ENCODE results near the gene PNPLA6.

The PNPLA6 gene

DNA sequence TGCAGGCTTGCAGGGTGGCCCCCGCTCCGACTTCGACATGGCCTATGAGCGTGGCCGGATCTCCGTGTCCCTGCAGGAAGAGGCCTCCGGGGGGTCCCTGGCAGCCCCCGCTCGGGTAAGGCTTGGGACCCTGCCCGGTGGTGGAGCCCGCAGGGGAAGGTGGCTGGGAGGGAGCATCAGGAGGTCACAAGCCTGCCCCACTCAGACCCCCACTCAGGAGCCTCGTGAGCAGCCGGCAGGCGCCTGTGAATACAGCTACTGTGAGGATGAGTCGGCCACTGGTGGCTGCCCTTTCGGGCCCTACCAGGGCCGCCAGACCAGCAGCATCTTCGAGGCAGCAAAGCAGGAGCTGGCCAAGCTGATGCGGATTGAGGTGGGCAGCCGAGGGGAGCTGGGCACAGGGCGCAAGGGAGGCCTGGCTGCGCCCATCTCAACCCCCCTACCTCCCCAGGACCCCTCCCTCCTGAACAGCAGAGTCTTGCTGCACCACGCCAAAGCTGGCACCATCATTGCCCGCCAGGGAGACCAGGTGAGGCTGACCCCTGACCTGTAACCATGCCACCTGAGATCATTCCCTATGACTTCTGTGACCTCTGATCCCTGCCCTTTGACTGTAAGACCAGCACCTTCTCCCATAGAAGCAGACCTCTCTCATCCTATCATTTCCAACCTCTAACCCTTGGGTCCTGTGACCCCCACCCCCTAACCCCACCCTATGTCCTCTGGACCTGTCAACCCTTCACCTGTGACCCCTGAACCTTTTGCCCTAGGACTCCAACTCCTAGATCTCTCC lies 7.2 kb downstream of the PNPLA6 start:
- Mint-ChIP-seq H3K4me3 (no peak overlapping the region), H3K4me1 (peaks cover 10% of the 10 kb centered on the region), H3K36me3 (ENCODE audit: insufficient read depth) (peaks cover 18% of the 10 kb centered on the region), H3K27ac (ENCODE audit: low read depth) (peak overlapping the region; percentile 4), H3K27me3 (no peaks in the 10 kb centered on the region), H3K9me3 (no peaks in the 10 kb centered on the region)
- no peak for DNase-seq (ENCODE audit: low spot score in 2 of 2)
- no peak for ATAC-seq (replicated peaks; ENCODE audit: extremely low read depth, poor library complexity, severe bottlenecking)

DNA sequence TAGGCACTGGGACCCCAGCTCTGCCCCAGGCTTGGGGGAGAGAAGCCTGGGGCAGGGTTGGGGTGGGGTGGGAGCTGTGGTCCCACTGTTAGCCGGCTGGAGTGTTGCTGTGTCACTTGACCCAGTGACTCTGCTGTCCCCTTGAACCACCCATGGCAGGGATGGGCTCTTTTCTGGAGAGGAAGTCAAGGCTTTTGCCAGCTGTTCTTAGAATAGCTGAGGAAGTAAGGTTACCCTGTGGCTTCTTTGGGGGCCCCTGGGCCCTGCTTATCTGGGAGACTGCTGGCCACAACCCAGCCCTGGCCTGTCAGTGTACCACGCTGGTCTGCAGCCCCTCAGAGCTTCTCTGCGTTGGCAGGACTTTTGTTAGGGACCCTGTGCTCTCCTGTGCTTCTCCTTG lies 9.1 kb downstream of the PNPLA6 start:
- H3K4me3 Mint-ChIP-seq: no peak overlapping the region
- peaks cover 15% of the 10 kb centered on the region for H3K36me3 Mint-ChIP-seq (ENCODE audit: insufficient read depth)
- no peak for DNase-seq (ENCODE audit: low spot score in 2 of 2)
- peaks cover 10% of the 10 kb centered on the region for H3K4me1 Mint-ChIP-seq
- no peaks in the 10 kb centered on the region for H3K27me3 Mint-ChIP-seq
- H3K9me3 Mint-ChIP-seq: no peaks in the 10 kb centered on the region
- peak overlapping the region; percentile 3 for H3K27ac Mint-ChIP-seq (ENCODE audit: low read depth)
- no peak for ATAC-seq (replicated peaks; ENCODE audit: extremely low read depth, poor library complexity, severe bottlenecking)

DNA sequence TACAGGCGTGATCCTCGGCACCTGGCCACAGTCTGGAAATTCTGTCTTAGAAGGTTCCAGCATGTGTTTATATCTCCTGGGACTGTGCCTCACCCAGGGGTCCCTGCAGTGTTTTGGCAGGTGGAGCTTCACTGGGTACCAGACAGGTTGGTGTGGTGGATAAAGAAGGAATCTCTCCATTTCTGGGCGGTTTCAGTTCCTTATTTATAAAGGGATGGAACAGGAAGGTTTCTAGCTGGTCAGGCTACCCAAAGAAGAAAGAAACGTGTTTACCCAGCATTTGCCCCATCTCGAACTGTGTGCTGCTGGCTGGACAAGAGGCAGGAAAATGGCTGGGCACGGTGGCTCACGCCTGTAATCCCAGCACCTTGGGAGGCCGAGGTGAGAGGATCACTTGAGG lies 9.8 kb downstream of the PNPLA6 start:
- no peaks in the 10 kb centered on the region for H3K27me3 Mint-ChIP-seq
- H3K4me1 Mint-ChIP-seq: peaks cover 7% of the 10 kb centered on the region
- no peak overlapping the region for H3K4me3 Mint-ChIP-seq
- ATAC-seq (replicated peaks; ENCODE audit: extremely low read depth, poor library complexity, severe bottlenecking) (no peak), DNase-seq (ENCODE audit: low spot score in 2 of 2) (no peak)
- no peaks in the 10 kb centered on the region for H3K9me3 Mint-ChIP-seq
- no peak overlapping the region for H3K27ac Mint-ChIP-seq (ENCODE audit: low read depth)
- peaks cover 17% of the 10 kb centered on the region for H3K36me3 Mint-ChIP-seq (ENCODE audit: insufficient read depth)

DNA sequence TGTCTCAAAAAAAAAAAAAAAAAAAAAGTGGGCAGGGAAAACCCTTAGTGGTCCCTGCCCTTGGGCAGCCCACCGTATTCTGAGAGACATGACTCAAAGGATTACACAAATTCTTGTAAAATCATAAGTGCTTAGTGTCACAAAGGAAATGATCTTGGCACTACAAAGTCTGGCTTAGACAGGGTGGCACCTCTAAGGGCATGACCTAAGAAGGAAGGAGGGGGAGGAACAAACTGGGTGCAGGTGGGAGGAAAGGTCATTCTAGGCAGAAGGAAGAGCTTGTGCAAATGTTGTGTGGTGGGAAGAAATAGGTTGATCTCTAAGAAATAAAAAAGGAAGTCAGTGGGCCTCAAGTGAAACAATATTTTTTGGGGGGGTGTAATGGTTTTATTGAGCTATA lies 10.4 kb downstream of the PNPLA6 start:
- Mint-ChIP-seq H3K4me3 (no peak overlapping the region), H3K36me3 (ENCODE audit: insufficient read depth) (peaks cover 18% of the 10 kb centered on the region)

DNA sequence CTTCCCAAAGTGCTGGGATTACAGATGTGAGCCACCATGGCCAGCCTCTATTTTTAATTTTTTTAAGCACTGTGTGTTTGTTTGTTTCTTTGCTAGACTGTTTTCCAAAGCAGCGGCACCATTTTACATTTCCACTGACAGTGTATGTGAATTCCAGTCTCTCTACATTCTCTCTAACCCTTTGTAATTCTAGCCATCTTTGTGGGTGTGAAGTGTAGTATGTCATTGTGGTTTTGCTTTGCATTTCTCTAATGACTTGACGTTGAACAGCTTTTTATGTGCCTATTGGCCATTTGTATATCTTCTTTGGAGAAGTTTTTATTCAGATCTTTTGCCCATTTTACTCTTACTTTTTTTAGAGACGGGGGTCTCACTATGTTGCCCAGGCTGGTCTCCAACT lies 11.6 kb downstream of the PNPLA6 start:
- DNase-seq (ENCODE audit: low spot score in 2 of 2) (no peak), ATAC-seq (replicated peaks; ENCODE audit: extremely low read depth, poor library complexity, severe bottlenecking) (no peak)
- H3K4me3 Mint-ChIP-seq: no peak overlapping the region
- H3K27me3 Mint-ChIP-seq: no peaks in the 10 kb centered on the region
- no peak overlapping the region for H3K27ac Mint-ChIP-seq (ENCODE audit: low read depth)
- no peaks in the 10 kb centered on the region for H3K9me3 Mint-ChIP-seq
- H3K36me3 Mint-ChIP-seq (ENCODE audit: insufficient read depth): peaks cover 18% of the 10 kb centered on the region
- H3K4me1 Mint-ChIP-seq: peaks cover 6% of the 10 kb centered on the region

More for the DNA sequence above, 10.4 kb downstream of the PNPLA6 start:
- no peaks in the 10 kb centered on the region for H3K27me3 Mint-ChIP-seq
- ATAC-seq (replicated peaks; ENCODE audit: extremely low read depth, poor library complexity, severe bottlenecking) (no peak), DNase-seq (ENCODE audit: low spot score in 2 of 2) (no peak)
- peak overlapping the region; percentile 3 for H3K27ac Mint-ChIP-seq (ENCODE audit: low read depth)
- no peaks in the 10 kb centered on the region for H3K9me3 Mint-ChIP-seq
- peaks cover 6% of the 10 kb centered on the region for H3K4me1 Mint-ChIP-seq

DNA sequence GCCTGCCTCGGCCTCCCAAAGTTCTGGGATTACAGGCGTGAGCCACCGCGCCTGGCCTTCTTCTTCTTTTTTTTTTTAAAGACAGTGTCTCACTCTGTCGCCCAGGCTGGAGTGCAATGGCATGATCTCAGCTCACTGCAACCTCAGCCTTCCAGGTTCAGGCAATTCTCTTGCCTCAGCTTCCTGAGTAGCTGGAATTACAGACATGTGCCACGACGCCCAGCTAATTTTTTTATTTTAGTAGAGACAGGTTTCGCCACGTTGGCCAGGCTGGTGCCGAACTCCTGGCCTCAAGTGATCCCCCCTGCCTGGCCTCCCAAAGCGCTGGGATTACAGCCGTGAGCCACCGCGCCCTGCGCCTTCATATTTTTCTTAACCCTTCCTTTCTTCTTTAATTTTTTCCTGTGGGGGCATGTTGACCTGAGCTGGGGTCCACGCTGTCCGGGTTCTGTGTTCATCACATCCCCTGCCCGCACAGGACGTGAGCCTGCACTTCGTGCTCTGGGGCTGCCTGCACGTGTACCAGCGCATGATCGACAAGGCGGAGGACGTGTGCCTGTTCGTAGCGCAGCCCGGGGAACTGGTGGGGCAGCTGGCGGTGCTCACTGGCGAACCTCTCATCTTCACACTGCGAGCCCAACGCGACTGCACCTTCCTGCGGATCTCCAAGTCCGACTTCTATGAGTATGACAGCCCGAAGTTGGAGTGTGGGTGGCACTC lies 14.1 kb downstream of the PNPLA6 start:
- Mint-ChIP-seq H3K36me3 (ENCODE audit: insufficient read depth) (peaks cover 14% of the 10 kb centered on the region), H3K27me3 (no peaks in the 10 kb centered on the region), H3K27ac (ENCODE audit: low read depth) (no peak overlapping the region), H3K4me3 (no peak overlapping the region), H3K4me1 (peaks cover 6% of the 10 kb centered on the region), H3K9me3 (no peaks in the 10 kb centered on the region)
- DNase-seq (ENCODE audit: low spot score in 2 of 2): no peak
- ATAC-seq (replicated peaks; ENCODE audit: extremely low read depth, poor library complexity, severe bottlenecking): no peak

DNA sequence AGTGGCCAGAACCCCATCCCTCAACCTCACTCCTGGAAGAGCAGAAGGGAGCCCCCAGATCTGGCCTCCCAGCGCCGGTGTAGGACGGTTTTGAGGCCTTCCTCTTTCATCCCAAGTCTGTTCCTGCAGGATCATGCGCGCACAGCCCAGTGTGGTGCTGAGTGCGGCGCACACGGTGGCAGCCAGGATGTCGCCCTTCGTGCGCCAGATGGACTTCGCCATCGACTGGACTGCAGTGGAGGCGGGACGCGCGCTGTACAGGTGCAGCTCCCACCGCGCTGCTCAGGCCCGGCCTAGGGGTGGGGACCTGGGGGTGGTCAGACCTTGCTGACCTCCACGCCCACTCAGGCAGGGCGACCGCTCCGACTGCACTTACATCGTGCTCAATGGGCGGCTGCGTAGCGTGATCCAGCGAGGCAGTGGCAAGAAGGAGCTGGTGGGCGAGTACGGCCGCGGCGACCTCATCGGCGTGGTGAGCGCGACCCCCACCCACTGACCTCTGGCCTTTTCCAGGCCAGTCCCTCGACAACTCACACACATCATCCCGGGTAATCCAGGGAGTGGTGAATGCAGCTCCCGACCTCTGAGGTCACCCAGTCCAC lies 14.8 kb downstream of the PNPLA6 start:
- Mint-ChIP-seq H3K9me3 (no peaks in the 10 kb centered on the region), H3K4me3 (no peak overlapping the region), H3K27ac (ENCODE audit: low read depth) (no peak overlapping the region), H3K4me1 (peaks cover 6% of the 10 kb centered on the region), H3K36me3 (ENCODE audit: insufficient read depth) (peaks cover 15% of the 10 kb centered on the region), H3K27me3 (no peaks in the 10 kb centered on the region)
- DNase-seq (ENCODE audit: low spot score in 2 of 2): no peak
- no peak for ATAC-seq (replicated peaks; ENCODE audit: extremely low read depth, poor library complexity, severe bottlenecking)

DNA sequence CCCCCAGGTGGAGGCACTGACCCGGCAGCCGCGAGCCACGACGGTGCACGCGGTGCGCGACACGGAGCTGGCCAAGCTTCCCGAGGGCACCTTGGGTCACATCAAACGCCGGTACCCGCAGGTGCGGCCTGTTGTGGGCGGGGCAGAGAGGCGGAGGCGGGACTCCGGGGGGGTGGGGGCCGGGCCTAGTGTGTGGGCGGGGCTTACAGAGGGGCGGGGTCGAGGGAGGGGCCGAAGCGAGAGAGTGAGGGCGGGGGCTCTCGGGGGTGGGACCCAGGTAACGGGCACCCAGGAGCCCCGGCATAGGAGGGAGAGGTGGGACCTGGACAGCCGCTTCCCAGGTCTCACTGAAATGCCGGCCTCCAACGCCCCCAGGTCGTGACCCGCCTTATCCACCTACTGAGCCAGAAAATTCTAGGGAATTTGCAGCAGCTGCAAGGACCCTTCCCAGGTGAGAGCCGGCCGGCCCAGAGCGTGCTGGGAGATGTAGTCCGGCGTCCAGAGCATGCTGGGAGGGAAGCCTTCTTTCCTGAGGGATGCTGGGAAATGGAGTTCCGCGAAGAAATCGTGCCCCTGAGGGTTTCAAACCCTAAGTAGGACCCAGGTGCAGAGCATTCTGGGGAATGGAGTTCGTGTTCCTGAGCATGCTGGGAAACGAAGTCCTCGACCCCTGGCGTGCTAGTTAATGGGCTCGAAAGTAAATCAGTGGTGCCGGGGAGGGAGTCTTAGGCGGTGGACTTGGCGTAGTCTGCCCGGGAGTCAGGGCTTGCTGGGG lies 15.7 kb downstream of the PNPLA6 start:
- ATAC-seq (replicated peaks; ENCODE audit: extremely low read depth, poor library complexity, severe bottlenecking) (no peak), DNase-seq (ENCODE audit: low spot score in 2 of 2) (no peak)
- H3K27ac Mint-ChIP-seq (ENCODE audit: low read depth): no peak overlapping the region
- peaks cover 12% of the 10 kb centered on the region for H3K36me3 Mint-ChIP-seq (ENCODE audit: insufficient read depth)
- H3K27me3 Mint-ChIP-seq: no peaks in the 10 kb centered on the region
- peaks cover under 1% of the 10 kb centered on the region for H3K4me1 Mint-ChIP-seq
- no peaks in the 10 kb centered on the region for H3K9me3 Mint-ChIP-seq
- no peak overlapping the region for H3K4me3 Mint-ChIP-seq

DNA sequence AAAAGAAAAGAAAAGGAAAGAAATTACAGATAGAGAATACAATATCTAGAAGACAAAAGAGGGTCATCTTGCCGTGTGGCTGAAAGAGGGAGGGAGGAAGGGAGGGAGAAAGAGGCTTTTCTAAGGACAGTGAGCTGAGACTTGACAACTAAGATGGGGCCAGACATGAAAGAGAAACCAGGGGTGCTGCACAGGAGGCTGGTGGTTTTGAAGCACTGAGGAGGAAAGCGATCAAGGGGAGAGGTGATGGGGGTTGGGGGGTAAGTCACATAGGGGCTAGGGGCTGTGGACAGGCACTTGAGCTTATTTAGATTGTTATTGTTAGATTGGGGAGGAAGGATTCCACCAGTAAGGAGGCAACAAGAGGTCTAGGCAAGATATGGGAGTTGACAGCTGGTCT lies 17.3 kb downstream of the PNPLA6 start:
- no peak for DNase-seq (ENCODE audit: low spot score in 2 of 2)
- Mint-ChIP-seq H3K4me3 (no peak overlapping the region), H3K27ac (ENCODE audit: low read depth) (no peak overlapping the region), H3K36me3 (ENCODE audit: insufficient read depth) (peaks cover 15% of the 10 kb centered on the region), H3K27me3 (no peaks in the 10 kb centered on the region), H3K4me1 (no peaks in the 10 kb centered on the region), H3K9me3 (no peaks in the 10 kb centered on the region)
- no peak for ATAC-seq (replicated peaks; ENCODE audit: extremely low read depth, poor library complexity, severe bottlenecking)

DNA sequence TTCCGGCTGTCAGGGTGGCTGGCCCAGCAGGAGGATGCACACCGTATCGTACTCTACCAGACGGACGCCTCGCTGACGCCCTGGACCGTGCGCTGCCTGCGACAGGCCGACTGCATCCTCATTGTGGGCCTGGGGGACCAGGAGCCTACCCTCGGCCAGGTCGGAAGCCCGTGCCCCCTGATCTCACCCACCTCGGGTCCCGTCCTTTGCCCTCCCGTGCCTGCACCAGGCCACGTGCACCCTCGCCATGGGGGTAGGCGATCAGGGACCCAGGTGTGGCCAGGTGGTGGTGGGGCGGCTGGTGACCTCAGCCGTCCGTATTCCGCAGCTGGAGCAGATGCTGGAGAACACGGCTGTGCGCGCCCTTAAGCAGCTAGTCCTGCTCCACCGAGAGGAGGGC lies 19.0 kb downstream of the PNPLA6 start:
- ATAC-seq (replicated peaks; ENCODE audit: extremely low read depth, poor library complexity, severe bottlenecking): no peak
- no peaks in the 10 kb centered on the region for H3K27me3 Mint-ChIP-seq
- DNase-seq (ENCODE audit: low spot score in 2 of 2): no peak
- H3K36me3 Mint-ChIP-seq (ENCODE audit: insufficient read depth): peaks cover 22% of the 10 kb centered on the region
- H3K27ac Mint-ChIP-seq (ENCODE audit: low read depth): no peak overlapping the region
- H3K4me3 Mint-ChIP-seq: no peak overlapping the region
- H3K4me1 Mint-ChIP-seq: no peaks in the 10 kb centered on the region
- no peaks in the 10 kb centered on the region for H3K9me3 Mint-ChIP-seq

DNA sequence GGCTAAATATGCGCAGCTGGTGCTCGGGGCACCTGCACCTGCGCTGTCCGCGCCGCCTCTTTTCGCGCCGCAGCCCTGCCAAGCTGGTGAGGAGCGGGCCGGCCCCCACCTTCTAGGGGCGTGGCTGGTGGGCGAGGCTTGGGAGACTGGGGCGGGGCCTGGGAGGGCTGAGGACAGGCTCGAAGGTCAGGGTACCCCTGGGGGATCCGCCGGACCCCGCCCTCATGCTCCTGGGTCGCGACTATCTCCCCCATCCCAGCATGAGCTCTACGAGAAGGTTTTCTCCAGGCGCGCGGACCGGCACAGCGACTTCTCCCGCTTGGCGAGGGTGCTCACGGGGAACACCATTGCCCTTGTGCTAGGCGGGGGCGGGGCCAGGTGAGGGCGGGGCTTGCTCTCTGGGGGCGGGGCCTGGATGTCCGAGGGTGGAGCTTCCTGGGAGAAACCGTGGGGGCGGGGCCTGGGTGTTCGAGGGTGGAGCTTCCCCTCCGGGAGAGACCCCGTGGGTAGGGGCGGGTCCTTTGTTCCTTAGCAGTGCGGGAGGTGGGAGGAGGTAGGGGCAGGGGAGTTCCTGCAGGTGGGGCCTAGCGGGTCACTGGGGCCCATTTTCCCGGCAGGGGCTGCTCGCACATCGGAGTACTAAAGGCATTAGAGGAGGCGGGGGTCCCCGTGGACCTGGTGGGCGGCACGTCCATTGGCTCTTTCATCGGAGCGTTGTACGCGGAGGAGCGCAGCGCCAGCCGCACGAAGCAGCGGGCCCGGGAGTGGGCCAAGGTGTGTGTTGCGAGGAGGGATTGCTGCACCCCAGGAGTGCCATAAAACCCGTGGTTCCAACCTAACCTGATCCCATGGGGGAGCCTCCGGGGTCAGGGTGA lies 19.7 kb downstream of the PNPLA6 start:
- peaks cover 18% of the 10 kb centered on the region for H3K36me3 Mint-ChIP-seq (ENCODE audit: insufficient read depth)

More for the DNA sequence above, 19.7 kb downstream of the PNPLA6 start:
- H3K27me3 Mint-ChIP-seq: no peaks in the 10 kb centered on the region
- no peaks in the 10 kb centered on the region for H3K9me3 Mint-ChIP-seq
- no peaks in the 10 kb centered on the region for H3K4me1 Mint-ChIP-seq
- DNase-seq (ENCODE audit: low spot score in 2 of 2): no peak
- no peak overlapping the region for H3K27ac Mint-ChIP-seq (ENCODE audit: low read depth)
- no peak for ATAC-seq (replicated peaks; ENCODE audit: extremely low read depth, poor library complexity, severe bottlenecking)
- H3K4me3 Mint-ChIP-seq: no peak overlapping the region

Data from central memory CD8-positive, alpha-beta T cell (primary cell).